ENCODE measurements around the gene LARP4B.

The LARP4B gene

DNA sequence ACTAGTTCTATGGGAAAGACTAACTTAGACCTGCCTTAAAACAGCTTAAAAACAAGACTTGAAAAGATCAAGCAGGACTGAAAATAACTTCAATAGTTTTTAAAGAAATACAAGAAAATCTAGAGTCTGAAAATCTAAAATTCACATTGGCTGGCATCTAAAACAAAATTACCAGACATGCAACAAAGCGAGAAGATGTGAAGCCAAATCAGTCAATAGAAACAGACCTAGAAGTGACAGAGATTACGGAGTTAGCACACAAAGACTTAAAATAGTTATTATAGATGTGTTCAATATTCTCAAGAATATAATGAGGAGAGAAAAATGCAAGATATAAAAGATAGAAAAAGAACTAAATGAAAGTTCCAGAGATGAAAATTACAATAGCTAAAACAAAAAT is 163.7 kb downstream of the LARP4B start:
- H2BK12ac ChIP-seq (ENCODE audit: low read length), result no peak overlapping the region
- no peak overlapping the region for H3K9ac ChIP-seq (ENCODE audit: low read depth, low read length, poor library complexity)
- no peaks in the 10 kb centered on the region for H3K4me1 ChIP-seq (ENCODE audit: control insufficient read depth in 2 of 2, insufficient read depth in 1 of 2, low read depth in 1 of 2, low read length in 2 of 2)
- DNase-seq (ENCODE audit: low spot score), result no peak
- H3K9me3 ChIP-seq (replicated peaks in 1 of 2; ENCODE audit: control insufficient read depth in 2 of 2, insufficient read depth in 1 of 2, low read depth in 1 of 2, low read length in 2 of 2), result peaks cover 9 to 14% of the 10 kb centered on the region in 2 donors
- no peak overlapping the region for H2BK5ac ChIP-seq (ENCODE audit: low read length)
- H3K4me2 ChIP-seq (ENCODE audit: insufficient read depth, low read length, poor library complexity, severe bottlenecking), result no peak overlapping the region
- no peak overlapping the region for H3K27ac ChIP-seq (replicated peaks; ENCODE audit: low read length)
- no peak overlapping the region for H3K18ac ChIP-seq (ENCODE audit: low read length)
- H4K91ac ChIP-seq (ENCODE audit: low read depth, low read length, poor library complexity), result no peak overlapping the region
- no CpG with 5 or more reads among the region's 2 CpGs for WGBS, 2 donors (ENCODE audit: extremely low coverage in 2 of 2, insufficient read length in 2 of 2, insufficient replicate concordance in 1 of 2)
- no peak overlapping the region for H3K4ac ChIP-seq (ENCODE audit: low read length)
- H2AK5ac ChIP-seq (ENCODE audit: low read depth, low read length), result no peak overlapping the region
- no peaks in the 10 kb centered on the region for H3K36me3 ChIP-seq (replicated peaks in 1 of 2; ENCODE audit: control insufficient read depth in 2 of 2, insufficient read depth in 2 of 2, low read length in 2 of 2)
- H3K23ac ChIP-seq (ENCODE audit: low read depth, low read length, poor library complexity), result no peak overlapping the region
- H4K8ac ChIP-seq (ENCODE audit: low read depth, low read length), result no peak overlapping the region
- H3K27me3 ChIP-seq (ENCODE audit: control insufficient read depth in 3 of 3, insufficient read depth in 3 of 3, low read depth in 1 of 3, low read length in 3 of 3), result no peaks in the 10 kb centered on the region
- H2AFZ ChIP-seq (ENCODE audit: low read length), result peak overlapping the region; percentile 64
- H3K79me1 ChIP-seq (ENCODE audit: low read depth, low read length), result no peaks in the 10 kb centered on the region
- H2BK15ac ChIP-seq (ENCODE audit: low read length), result no peak overlapping the region
- no peak overlapping the region for H3K14ac ChIP-seq (ENCODE audit: low read length)
- no peak overlapping the region for H2BK120ac ChIP-seq (ENCODE audit: low read depth, low read length)
- no peak overlapping the region for H3K4me3 ChIP-seq (ENCODE audit: low read length in 2 of 2)

DNA sequence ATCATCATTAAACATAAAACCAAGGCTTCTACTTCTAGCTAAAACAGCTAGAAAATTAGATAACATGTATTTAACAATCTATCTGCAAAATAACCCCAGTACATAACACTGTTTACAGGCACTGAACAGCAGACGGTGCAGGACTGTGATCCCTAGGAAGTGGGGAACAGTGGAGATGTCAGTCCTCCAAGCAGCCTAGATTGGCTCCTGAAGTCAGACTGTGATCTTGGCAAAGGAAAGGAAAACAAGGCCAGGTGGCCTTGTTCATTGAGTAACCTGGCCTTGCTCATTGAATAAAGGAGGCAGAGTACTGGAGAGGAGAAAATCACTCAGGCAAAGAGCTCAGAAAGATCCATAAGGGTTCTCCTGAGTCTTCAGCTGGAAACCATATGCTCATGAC is 164.3 kb downstream of the LARP4B start:
- whole genome bisulfite sequencing, 2 donors (ENCODE audit: extremely low coverage in 2 of 2, insufficient read length in 2 of 2, insufficient replicate concordance in 1 of 2), result no CpG with 5 or more reads among the region's 1 CpG
- Histone ChIP-seq H3K79me1 (ENCODE audit: low read depth, low read length) (no peaks in the 10 kb centered on the region), H3K4ac (ENCODE audit: low read length) (no peak overlapping the region), H2AK5ac (ENCODE audit: low read depth, low read length) (no peak overlapping the region), H3K23ac (ENCODE audit: low read depth, low read length, poor library complexity) (no peak overlapping the region), H3K4me2 (ENCODE audit: insufficient read depth, low read length, poor library complexity, severe bottlenecking) (no peak overlapping the region), H3K4me3 (ENCODE audit: low read length in 2 of 2) (no peak overlapping the region), H2BK5ac (ENCODE audit: low read length) (no peak overlapping the region), H3K14ac (ENCODE audit: low read length) (no peak overlapping the region), H3K36me3 (replicated peaks in 1 of 2; ENCODE audit: control insufficient read depth in 2 of 2, insufficient read depth in 2 of 2, low read length in 2 of 2) (no peaks in the 10 kb centered on the region), H4K8ac (ENCODE audit: low read depth, low read length) (no peak overlapping the region), H2AFZ (ENCODE audit: low read length) (peak overlapping the region; percentile 64), H3K27ac (replicated peaks; ENCODE audit: low read length) (no peak overlapping the region), H3K9ac (ENCODE audit: low read depth, low read length, poor library complexity) (no peak overlapping the region), H4K91ac (ENCODE audit: low read depth, low read length, poor library complexity) (no peak overlapping the region), H2BK120ac (ENCODE audit: low read depth, low read length) (no peak overlapping the region), H2BK15ac (ENCODE audit: low read length) (no peak overlapping the region), H3K27me3 (ENCODE audit: control insufficient read depth in 3 of 3, insufficient read depth in 3 of 3, low read depth in 1 of 3, low read length in 3 of 3) (no peaks in the 10 kb centered on the region), H3K4me1 (ENCODE audit: control insufficient read depth in 2 of 2, insufficient read depth in 1 of 2, low read depth in 1 of 2, low read length in 2 of 2) (no peaks in the 10 kb centered on the region), H3K18ac (ENCODE audit: low read length) (no peak overlapping the region), H3K9me3 (replicated peaks in 1 of 2; ENCODE audit: control insufficient read depth in 2 of 2, insufficient read depth in 1 of 2, low read depth in 1 of 2, low read length in 2 of 2) (peaks cover 9 to 14% of the 10 kb centered on the region in 2 donors), H2BK12ac (ENCODE audit: low read length) (no peak overlapping the region)
- DNase-seq (ENCODE audit: low spot score), result no peak

DNA sequence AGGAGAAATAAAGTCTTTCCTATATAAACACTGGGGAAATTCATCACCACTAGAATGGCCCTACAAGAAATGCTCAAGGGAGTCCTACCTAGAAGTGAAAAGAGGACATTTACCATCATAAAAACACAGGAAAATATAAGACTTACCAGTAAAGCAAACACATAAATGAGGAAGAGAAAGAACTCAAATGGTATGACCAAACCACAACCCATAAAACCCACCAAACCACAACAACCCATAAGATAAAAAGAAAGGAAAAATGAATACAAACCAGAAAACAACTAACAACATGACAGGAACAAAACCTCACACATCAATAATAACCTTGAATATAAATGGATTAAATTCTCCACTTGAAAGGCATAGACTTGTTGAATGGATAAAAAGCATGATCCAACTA is 170.1 kb downstream of the LARP4B start:
- Histone ChIP-seq H3K4me3 (ENCODE audit: low read length in 2 of 2) (no peak overlapping the region), H3K27ac (replicated peaks; ENCODE audit: low read length) (no peak overlapping the region)
- no peak for DNase-seq (ENCODE audit: low spot score)

DNA sequence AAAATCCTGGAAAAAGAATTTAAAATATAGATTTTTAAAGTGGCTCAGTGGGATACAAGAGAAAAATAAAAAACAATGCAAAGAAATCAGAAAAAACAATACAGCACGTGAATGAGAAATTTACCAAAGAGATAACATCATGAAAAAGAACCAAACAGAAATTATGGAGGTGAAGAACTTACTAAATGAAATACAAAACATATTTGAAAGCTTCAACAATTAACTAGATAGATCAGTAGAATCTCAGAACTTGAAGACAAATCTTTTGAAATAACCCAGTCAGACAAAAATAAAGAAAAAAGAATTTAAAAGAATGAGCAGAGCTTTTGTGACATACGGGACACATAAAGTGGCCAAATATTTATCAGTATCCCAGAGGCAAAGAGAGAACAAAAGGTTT is 170.9 kb downstream of the LARP4B start:
- H4K91ac ChIP-seq (ENCODE audit: low read depth, low read length, poor library complexity), result no peak overlapping the region
- peaks cover 4% of the 10 kb centered on the region for H3K79me1 ChIP-seq (ENCODE audit: low read depth, low read length)
- no peak overlapping the region for H3K4me2 ChIP-seq (ENCODE audit: insufficient read depth, low read length, poor library complexity, severe bottlenecking)
- H2AK5ac ChIP-seq (ENCODE audit: low read depth, low read length), result no peak overlapping the region
- H3K23ac ChIP-seq (ENCODE audit: low read depth, low read length, poor library complexity), result no peak overlapping the region
- no peak overlapping the region for H3K27ac ChIP-seq (replicated peaks; ENCODE audit: low read length)
- H2BK120ac ChIP-seq (ENCODE audit: low read depth, low read length), result no peak overlapping the region
- no peak overlapping the region for H3K14ac ChIP-seq (ENCODE audit: low read length)
- H4K8ac ChIP-seq (ENCODE audit: low read depth, low read length), result no peak overlapping the region
- H3K36me3 ChIP-seq (replicated peaks in 1 of 2; ENCODE audit: control insufficient read depth in 2 of 2, insufficient read depth in 2 of 2, low read length in 2 of 2), result no peaks in the 10 kb centered on the region
- H2BK12ac ChIP-seq (ENCODE audit: low read length), result no peak overlapping the region
- H2BK15ac ChIP-seq (ENCODE audit: low read length), result no peak overlapping the region
- peaks cover 3% of the 10 kb centered on the region in 2 donors for H3K9me3 ChIP-seq (replicated peaks in 1 of 2; ENCODE audit: control insufficient read depth in 2 of 2, insufficient read depth in 1 of 2, low read depth in 1 of 2, low read length in 2 of 2)
- H3K9ac ChIP-seq (ENCODE audit: low read depth, low read length, poor library complexity), result no peak overlapping the region
- no peak overlapping the region for H2BK5ac ChIP-seq (ENCODE audit: low read length)
- H3K27me3 ChIP-seq (ENCODE audit: control insufficient read depth in 3 of 3, insufficient read depth in 3 of 3, low read depth in 1 of 3, low read length in 3 of 3), result no peaks in the 10 kb centered on the region
- H2AFZ ChIP-seq (ENCODE audit: low read length), result no peak overlapping the region
- no peak overlapping the region for H3K4ac ChIP-seq (ENCODE audit: low read length)
- no peaks in the 10 kb centered on the region for H3K4me1 ChIP-seq (ENCODE audit: control insufficient read depth in 2 of 2, insufficient read depth in 1 of 2, low read depth in 1 of 2, low read length in 2 of 2)
- no CpG with 5 or more reads among the region's 2 CpGs for WGBS, 2 donors (ENCODE audit: extremely low coverage in 2 of 2, insufficient read length in 2 of 2, insufficient replicate concordance in 1 of 2)
- H3K4me3 ChIP-seq (ENCODE audit: low read length in 2 of 2), result no peak overlapping the region
- no peak overlapping the region for H3K18ac ChIP-seq (ENCODE audit: low read length)
- DNase-seq (ENCODE audit: low spot score), result no peak

More for the DNA sequence above, 170.1 kb downstream of the LARP4B start:
- no peaks in the 10 kb centered on the region for H3K36me3 ChIP-seq (replicated peaks in 1 of 2; ENCODE audit: control insufficient read depth in 2 of 2, insufficient read depth in 2 of 2, low read length in 2 of 2)
- H3K79me1 ChIP-seq (ENCODE audit: low read depth, low read length), result peaks cover 4% of the 10 kb centered on the region
- H2BK15ac ChIP-seq (ENCODE audit: low read length), result no peak overlapping the region
- no peak overlapping the region for H4K8ac ChIP-seq (ENCODE audit: low read depth, low read length)
- H2AFZ ChIP-seq (ENCODE audit: low read length), result no peak overlapping the region
- H3K9ac ChIP-seq (ENCODE audit: low read depth, low read length, poor library complexity), result no peak overlapping the region
- no peak overlapping the region for H2AK5ac ChIP-seq (ENCODE audit: low read depth, low read length)
- H3K23ac ChIP-seq (ENCODE audit: low read depth, low read length, poor library complexity), result no peak overlapping the region
- no peak overlapping the region for H3K4ac ChIP-seq (ENCODE audit: low read length)
- no peaks in the 10 kb centered on the region for H3K27me3 ChIP-seq (ENCODE audit: control insufficient read depth in 3 of 3, insufficient read depth in 3 of 3, low read depth in 1 of 3, low read length in 3 of 3)
- H4K91ac ChIP-seq (ENCODE audit: low read depth, low read length, poor library complexity), result no peak overlapping the region
- H3K14ac ChIP-seq (ENCODE audit: low read length), result no peak overlapping the region
- no peak overlapping the region for H2BK120ac ChIP-seq (ENCODE audit: low read depth, low read length)
- no peak overlapping the region for H3K18ac ChIP-seq (ENCODE audit: low read length)
- no peaks in the 10 kb centered on the region for H3K4me1 ChIP-seq (ENCODE audit: control insufficient read depth in 2 of 2, insufficient read depth in 1 of 2, low read depth in 1 of 2, low read length in 2 of 2)
- H3K9me3 ChIP-seq (replicated peaks in 1 of 2; ENCODE audit: control insufficient read depth in 2 of 2, insufficient read depth in 1 of 2, low read depth in 1 of 2, low read length in 2 of 2), result peaks cover 3% of the 10 kb centered on the region in 2 donors
- no peak overlapping the region for H3K4me2 ChIP-seq (ENCODE audit: insufficient read depth, low read length, poor library complexity, severe bottlenecking)
- no peak overlapping the region for H2BK12ac ChIP-seq (ENCODE audit: low read length)
- no peak overlapping the region for H2BK5ac ChIP-seq (ENCODE audit: low read length)
